Fibroblast of skin of right biceps (primary cell): ENCODE results near the gene STIM2.
A peak's percentile ranks its signal among the peaks of the same experiment; 100 is the strongest.

Experiments
- DNase-seq: peaks from one replicate; pipeline ENCODE4 v3.0.0-alpha.2; 2013

The STIM2 gene

DNA sequence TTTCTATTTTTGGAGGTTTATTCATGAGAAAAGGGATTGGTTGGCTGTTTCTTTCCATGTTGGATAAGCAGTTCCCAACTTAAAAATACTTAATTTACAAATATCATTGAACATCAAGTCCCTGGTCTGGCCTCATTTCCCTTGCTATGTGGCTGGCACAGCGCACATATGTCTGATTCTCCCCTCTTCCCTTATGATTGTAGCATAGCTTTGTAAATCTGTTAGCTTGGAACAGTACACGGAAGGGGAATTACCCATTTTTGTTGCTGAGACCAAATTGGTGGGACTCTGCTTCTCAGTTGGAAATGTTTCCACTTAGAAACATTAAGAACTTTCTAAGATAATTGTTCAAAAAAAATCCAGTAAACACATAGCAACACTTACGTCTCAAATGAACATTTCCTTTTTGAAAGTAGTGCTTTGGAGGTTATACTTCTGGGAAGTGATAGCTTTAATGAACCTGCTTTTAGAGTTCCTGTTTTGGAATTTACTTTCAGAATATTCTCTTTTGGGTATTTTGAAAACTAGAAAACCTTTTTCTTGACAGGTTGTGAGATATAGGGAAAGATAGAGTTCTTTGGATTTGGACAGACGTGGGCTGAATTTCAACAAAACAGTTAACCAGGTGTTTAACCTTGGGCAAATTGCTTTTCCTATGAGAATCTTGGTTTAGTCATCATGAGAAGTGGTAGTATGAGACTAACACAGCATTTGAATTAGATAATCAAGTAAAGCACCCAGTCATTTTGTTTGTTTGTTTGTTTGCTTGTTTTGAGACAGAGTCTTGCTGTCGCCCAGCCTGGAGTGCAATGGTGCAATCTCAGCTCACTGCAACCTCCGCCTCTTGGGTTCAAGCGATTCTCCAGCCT is 47.3 kb downstream of the STIM2 start:
- no peak for DNase-seq

DNA sequence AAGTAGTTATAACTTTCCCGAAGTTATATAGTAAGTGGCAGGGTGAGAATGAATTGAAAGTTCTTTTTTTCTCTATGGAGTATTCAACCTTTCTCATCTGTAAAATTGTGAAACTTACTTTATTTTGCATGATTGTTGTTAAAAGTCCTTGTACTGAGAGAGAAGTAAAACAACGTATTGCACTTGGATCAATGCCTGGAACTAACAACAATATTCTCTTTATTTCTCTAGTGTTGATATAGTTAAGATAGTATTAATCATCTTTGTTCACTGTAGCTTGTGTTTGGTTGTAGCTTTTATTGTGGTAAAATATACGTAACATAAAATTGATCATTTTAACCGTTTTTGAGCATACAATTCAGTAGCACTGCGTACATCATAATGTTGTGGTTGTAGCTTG is 48.7 kb downstream of the STIM2 start:
- no peak for DNase-seq

DNA sequence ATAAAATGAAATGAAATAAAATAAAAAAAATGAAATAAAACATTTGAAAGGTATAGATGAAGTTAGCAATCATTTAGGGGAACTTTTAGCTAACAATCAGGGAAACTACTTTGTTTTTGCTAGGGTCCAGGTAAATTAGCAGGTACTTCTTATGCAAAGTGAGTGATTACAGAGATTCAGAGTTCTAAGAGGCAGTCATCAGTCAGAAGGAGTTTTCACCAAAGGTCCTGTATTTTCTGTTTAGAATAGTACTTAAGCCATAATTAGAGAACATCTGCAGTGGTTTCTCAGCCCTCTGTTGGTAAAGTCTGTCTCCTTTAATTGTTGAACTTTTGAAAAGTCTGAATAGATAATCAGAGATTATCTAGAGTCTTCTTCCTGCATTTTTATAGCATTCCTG is 50.6 kb downstream of the STIM2 start:
- DNase-seq: no peak

DNA sequence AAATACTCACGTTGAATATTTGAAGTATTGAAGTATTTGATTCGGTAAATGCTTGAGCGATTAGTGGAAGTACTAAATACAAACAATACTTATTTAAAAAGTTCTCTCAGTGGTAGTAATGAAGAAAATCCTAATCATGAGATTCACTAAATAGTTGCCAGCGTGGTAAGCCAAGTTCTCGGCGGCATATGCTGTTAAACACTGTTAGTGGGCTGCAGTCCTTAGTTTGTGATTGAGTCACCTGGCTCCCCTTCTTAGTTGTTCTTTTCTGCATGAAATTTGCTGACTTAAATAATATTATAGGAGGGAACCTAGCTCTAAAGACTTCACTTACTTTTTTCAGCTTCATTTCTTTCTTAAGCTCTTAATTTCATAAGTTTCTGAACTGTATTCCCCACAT is 51.4 kb downstream of the STIM2 start:
- no peak for DNase-seq

DNA sequence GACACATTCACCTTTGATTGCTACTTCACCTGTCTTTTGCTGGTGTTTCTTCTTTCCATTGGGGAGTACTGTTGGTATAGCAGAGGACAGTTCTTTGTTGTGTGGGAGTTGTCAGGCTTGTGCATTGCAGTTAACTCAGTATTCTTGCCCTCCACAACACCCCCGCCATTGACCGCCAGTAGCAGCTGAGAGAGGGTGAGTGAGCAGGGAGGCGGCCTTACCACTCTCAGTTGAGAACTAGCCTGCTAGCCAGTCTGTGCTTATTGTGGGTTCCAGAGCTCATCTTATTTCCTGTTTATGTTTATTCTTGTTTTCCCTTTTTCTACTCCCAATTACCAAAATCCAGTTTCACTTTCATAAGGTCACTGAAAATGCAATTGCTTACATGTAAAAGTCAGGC is 52.2 kb downstream of the STIM2 start:
- no peak for DNase-seq

DNA sequence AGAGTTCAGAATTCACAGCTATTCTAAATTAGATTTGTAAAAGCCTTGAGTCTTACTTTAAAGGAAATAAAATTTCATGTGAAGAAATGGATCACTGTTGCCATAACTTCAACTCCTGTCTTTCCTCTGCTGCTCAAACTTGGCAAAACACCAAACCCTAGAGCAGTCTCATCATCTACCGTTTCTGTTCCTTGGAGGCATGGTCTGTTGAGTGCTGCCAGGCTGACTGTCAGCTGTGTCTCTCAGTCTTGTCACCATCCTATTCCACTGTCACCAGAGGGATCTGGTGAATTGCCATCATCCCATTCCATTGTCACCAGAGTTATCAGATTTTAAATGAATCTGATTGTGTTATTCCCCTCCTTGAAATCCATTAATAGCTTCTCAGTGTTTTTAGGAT is 55.6 kb downstream of the STIM2 start:
- DNase-seq: peak; percentile 31

DNA sequence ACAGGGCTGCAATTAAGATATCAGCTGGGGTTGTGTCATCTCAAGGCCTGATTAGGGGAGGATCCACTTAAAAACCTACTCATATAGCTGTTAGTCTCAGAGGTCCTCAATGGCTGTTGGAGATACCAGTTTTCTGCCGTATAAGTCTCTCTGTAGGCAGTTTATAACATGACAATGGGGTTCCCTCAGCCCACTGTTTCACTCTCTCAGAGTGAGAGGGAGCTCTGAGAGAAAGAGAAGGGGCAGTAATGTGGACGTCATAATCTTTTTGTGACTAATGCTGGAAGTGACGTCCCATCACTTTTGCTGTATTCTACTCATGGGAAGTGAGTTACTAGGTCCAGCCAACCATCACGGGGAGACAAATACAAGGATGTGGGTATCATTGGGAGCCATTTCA is 70.3 kb downstream of the STIM2 start:
- DNase-seq: no peak

DNA sequence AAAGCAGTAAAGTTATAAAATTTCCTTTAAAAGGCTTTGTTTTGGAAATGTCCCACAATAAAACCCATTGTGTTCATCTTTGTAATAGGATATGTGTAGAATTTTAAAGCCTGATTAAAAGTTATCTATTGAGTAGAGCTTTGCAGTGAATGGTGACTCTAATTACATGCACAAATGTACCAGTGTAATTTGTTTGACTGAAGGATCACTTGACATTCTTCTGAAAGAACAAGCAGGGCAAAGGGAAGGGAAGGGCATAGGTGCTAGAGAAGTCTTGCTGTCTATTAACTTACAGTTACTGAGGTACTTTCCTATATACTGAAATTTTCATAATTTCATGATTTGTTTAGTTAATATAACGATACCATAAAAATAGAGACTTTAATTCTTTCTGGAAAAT is 70.8 kb downstream of the STIM2 start:
- no peak for DNase-seq

DNA sequence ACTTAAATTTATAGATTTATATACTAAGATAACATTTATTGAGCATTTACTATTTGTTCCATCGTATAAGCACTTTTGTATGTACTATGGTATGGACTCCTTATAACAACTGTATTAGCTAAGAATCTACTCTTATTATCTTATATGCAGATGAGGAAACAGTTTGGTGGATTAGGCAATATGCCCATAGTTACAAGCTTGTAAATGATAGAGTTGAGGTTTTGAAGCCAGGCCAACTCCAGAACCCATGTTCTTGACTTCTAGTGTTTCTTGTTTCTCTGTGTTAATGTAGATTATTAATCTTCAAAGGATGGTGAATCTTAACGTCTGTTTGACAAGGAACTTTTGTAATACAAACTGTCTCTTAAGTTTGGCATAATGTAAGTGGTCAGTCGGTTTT is 71.3 kb downstream of the STIM2 start:
- DNase-seq: no peak

DNA sequence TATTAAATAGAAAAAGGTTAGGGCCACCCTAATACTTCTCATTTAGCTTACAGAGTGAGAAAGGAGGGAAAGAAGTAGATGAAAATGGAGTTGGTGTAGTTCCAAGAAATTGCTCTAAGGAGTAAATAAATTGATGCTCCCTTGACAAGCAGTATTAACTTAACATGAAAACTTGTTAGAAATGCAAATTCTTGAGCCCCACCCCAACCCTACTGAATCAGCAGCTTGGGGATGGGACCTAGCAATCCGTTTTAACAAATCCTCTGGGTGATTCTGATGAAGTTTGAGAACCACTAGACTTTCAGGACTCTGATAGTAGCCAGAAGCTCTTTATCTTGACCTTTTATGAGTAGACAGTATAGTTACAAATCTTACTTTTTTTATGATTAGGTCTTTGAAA is 74.8 kb downstream of the STIM2 start:
- DNase-seq: no peak

DNA sequence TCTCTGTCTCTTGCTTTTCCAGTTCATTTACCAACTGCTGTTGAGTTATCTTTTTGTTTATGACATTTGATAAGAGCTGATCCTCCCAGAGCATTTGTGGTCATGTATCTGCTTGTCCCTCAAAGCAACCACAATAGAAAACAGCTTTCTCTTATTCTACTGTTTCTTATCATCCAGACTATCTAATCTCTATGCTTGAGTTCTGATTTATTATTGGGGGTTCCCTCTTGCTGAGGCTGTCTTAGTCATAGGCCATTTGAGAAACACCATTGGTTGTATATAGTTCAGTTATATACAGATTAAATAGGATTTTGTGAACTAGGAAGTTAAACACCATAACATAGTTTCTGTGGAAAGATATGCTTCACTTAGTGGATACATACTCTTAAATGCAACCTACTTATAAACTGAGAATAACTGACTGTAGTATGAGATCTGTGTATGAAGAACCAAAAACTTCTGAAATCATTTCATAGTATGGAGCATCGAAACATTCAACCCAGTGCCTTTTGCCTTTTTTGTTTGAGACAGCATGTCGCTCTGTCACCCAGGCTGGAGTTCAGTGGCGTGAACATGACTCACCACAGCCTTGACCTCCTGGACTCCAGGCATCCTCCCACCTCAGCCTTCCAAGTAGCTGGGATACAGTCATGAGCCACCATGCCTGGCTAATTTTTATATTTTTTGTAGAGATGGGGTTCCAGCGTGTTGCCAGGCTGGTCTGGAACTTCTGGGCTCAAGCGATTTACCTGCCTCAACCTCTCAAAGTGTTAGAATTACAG is 75.8 kb downstream of the STIM2 start:
- DNase-seq: peak; percentile 4

DNA sequence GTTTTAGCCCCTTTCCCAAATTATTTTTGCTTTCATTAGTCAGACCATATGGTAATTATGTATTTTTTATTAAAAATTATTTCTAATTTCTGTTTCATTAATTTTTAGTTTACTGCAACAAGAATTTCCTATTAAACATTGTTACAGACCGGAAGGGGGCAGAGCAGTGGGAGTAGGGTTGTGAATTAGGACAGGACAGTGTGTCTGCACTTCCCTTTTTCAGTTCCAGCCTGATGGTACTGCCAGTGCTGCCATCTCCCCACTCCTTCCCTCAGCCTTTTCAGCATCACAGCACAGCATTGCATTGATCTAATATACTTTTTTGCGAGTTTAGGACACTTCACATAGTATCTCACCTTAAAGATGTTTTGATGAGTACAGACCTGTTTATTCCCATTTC is 76.5 kb downstream of the STIM2 start:
- DNase-seq: no peak

DNA sequence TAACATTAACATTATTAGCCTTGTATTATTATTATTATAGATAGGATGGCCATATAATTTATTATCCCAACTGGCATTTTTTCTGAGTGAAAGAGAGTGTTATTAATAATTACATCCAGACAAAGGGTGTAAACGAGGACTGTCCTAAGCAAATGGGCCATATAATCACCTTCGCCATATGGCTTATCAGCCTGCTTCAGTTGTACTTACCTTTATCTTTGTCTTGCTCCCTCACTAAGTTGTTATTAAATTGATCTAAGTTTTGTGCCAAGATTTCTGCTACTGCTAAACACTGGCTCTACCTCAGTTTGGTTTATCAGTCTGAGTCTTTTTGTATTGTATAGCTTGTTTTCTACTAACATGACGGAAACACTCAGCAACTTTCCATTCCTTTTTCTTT is 76.9 kb downstream of the STIM2 start:
- no peak for DNase-seq

DNA sequence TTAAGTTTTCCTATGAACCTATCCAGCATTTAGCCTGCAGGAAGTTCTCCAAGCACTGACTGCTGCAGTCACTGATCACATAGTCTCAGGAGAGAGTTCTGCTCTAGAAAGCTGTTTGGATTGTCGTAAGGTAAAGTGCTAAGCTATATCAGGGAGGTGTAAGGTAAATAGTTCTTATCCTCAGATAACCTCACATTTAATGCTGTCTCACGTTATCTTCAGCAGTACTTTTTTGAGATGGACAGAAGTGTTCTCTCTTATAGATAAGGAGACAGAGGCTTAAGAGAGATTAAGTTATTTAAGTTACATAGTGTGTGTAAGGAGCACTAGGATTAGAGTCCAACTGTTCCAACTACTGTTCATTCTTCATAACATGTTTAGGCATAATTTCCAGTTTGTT is 77.9 kb downstream of the STIM2 start:
- DNase-seq: no peak

DNA sequence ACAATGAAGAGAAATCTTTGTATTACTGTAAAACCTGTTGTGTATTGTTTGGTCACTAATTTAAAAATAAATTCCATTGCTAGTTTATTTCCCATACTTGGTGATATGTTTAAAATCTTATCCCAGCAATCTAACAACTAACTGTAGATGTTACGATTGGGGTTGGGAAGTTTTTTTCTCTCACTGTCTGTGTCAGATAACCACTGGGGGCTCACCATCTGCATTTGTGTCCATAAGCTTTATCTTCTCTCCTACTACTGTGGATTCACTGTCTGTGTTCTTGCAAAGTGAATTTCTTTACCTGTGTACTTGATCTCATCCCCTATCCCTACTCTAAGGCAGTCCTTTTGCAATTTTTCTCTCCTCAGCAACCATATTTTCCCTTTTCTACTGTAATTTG is 81.3 kb downstream of the STIM2 start:
- DNase-seq: no peak

DNA sequence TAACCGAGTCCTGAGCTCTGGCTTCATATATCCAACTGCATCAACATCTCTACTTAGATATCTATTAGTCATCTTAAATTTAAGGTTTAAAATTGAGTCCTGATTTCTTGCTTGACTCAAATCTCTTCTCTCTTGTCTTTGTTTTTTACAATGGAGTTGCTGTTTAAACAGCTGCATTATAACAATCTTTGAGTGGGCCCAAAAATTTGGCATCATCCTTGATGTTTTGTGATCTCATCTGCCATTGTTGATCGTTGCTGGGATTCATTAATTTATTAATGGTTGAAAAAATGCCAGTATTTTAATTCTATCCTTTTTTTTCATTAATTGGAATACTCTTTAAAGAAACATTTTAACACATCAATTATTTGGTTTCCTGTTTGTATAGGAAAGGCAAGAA is 82.2 kb downstream of the STIM2 start:
- no peak for DNase-seq

DNA sequence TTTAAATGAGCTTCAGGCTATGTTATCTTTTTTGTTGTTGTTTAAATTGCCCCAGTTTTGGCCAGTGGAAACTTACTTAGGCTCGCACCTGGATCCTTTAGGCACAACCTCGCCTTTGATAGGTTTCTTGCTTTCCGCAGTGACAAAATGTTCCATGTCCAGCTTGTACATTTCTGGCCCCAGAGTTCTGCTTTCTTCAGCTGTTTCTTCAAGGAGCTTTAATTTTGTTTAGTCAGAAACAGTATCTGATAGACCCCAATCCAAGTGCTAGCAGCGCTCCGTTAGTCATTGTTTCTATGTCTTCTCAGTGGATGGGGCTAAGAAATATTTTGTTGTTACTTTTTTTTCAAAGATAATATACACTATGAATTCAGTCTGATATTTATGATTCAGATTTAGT is 82.8 kb downstream of the STIM2 start:
- DNase-seq: no peak

DNA sequence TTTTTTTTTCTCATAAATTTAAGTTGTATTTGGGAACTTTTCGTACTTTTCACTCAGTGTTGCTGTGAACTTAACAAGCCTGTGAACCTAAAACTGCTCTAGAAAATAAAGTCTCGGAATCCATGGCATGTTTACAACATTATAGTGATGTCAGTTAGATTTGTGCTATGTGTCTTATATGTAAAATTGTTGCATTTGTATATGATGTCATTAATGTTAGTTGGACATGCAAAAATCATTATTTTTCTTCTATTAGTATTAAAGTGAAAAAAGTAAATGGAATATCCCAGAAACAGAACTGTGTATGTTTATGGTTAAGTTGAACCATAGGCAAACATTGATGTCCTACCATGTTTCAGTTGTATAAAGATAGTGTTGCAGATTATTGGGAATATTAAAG is 85.2 kb downstream of the STIM2 start:
- DNase-seq: no peak

DNA sequence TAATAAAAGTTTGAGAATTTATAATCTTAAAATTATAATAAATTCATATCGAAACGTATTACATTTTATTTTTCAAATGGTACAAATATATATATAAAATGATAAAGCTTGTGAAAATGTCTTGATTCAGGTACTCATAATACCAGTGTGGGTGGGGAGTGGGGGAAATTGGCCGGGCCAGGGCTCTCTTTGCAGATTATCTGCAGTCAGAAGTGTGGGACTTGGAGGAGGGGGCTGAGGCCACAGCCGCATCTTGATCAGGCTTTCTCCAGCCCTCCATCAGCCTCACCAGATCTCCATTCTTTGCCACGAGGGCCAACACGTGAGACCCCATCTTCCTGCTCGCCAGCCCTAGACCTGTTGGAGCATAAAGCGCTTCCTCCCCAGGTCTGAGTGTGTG is 86.7 kb downstream of the STIM2 start:
- DNase-seq: no peak

DNA sequence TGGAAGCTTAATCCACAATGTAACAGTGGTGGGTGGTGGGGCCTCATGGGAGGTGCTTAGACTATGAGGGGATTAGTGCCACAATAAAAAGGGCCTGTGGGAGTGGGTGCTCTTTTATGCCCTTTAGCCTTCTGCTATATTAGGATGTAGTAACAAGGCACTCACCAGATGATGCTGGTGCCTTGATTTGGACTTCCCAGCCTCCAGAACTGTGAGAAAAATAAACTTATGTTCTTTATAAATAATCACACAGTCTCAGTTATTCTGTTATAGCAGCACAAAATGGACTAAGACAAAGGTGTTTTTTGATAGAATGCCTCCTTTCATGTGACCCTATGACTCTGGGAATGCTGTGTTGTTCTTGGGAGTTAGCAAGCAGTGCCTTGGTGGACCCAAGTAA is 89.8 kb downstream of the STIM2 start:
- no peak for DNase-seq

DNA sequence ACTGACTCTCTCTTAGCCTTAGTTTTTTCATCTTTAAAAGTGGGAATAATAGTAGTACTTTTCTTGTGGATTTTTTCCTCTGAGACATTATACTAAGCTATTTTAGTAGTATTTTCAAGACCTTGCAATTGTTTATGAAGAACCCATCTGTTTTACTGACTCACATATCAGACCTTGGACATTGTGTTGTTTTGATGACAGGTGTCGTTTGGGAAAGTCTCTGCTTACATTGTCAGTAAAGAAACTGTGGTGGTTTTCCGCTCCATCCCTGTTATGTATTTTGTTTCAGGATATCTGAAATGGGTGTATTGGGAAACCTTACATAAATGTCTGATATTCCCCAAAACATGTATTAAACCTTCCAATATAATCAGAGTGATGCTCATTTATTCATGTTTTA is 92.2 kb downstream of the STIM2 start:
- DNase-seq: no peak

DNA sequence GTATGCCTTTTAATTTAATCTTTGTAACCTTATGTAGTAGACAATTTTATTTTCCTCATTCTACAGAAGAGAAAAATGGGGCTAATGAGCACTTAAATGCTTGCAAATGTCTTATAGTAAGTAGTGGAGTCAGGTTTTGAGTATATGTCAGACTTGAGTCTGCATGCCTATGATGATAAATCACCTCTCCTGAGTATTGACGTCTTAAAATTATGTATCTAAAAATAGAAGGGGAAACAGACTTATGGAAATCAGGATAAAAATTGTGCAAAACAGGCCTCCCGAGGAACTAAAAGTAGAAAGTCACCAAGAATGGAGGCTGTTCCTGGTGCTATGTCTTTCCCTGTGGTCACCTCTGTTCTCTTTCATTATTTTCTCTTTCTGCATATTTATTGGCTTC is 92.7 kb downstream of the STIM2 start:
- peak; percentile 11 for DNase-seq

DNA sequence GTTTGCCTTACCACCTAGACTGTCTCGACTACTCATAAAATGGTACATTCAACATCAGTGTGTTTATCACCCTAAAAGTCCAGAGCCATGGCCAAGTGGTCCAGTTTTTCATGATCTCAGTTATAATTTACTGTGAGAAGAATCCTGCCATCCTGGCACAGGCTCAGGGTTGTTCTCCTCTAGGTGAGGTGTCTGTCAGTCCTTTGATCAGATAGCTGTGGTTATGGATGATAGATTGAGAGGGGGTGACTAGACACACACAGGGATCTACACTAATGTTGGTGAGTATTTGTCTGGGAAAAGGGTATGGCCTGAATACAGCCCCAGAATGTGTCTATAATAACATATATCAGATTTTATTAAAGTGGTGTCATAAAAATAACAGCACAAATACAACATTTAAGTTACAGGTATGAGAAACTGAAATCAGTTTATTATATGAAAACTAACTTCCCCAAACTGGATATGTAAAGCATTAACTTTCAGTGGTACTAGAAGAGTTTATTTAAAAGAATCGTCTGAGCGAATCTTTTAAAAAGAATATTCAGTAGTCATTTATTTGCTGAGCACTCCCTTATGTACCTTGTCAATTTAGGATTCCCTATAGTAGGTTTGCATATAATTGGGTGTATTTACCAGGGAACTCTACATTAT is 93.3 kb downstream of the STIM2 start:
- no peak for DNase-seq

DNA sequence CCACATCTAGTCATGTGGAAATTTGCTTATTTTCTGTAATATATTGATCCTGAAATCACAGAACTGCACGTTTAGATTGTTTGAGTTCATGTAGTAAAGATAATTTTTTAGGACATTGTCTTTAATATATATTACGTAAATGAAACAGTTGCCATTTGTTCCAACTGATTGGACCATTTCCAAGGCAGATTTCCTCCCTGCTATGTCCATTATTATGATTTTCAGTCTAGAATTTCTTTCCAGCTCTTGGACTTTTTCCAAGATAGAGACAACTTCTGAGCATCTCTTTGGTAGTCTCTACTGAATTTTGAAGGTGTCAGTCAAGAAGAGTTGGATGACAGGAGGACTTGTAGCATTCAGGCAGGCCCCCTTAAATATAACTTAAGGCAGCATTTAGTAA is 94.6 kb downstream of the STIM2 start:
- no peak for DNase-seq
